ENCODE data around the gene OR2AE1.

DNA sequence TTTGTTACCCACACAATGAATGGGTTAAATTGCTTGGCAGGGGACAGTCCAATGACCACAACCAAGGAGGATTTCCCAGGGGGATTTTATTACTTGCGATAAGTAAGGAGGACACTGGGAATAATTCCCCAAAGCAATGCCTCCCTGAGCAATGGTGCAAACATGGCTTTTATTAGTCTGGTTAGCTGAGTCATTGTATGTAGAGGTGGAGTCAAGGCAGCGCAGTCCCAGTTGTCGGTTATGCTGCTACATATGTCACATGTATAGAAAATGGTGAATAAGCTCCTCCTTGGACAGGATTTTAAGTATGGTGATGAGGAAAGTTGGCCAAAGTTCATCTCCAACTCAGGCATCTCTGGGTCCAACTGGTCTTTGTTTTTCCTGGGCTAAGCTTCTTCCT is 46.4 kb upstream of the OR2AE1 start:
- TF ChIP-seq EZH2 (IDR thresholded peaks at IDR 0.05; ENCODE audit: borderline replicate concordance, insufficient read depth, low read length, poor library complexity, severe bottlenecking) (no peak), CTCF (IDR thresholded peaks at IDR 0.05; ENCODE audit: poor library complexity, severe bottlenecking) (no peak), POLR2AphosphoS5 (IDR thresholded peaks at IDR 0.05) (no peak), EP300 (conservative IDR thresholded peaks at IDR 0.05; ENCODE audit: poor library complexity, severe bottlenecking) (no peak), MXI1 (conservative IDR thresholded peaks at IDR 0.05; ENCODE audit: poor library complexity, severe bottlenecking) (no peak)

Measured in neural cell (in vitro differentiated cells).